Tibial nerve (tissue), 4 donors: ENCODE results near the gene DAP.

ENCODE experiments used
- CTCF ChIP-seq, 5 experiments: fragments of 200-600 bp in 3 of 5; fragments of 450-650 bp in 2 of 5; sonication (generic) in 3 of 5; IDR thresholded peaks; one replicate each; pipeline ENCODE4 v1.5.1; 2016 to 2019; ENCODE audit warnings: antibody characterized with exemption in 5 of 5, mild to moderate bottlenecking in 3 of 5, moderate library complexity in 2 of 5
- EP300 ChIP-seq, 2 donors: sonication (generic); formaldehyde crosslinking; IDR thresholded peaks; one replicate each; pipeline ENCODE4 v1.6.1; 2017; ENCODE audit warnings: antibody characterized with exemption in 2 of 2, mild to moderate bottlenecking in 1 of 2
- POLR2A ChIP-seq, 2 donors: fragments of 450-650 bp; IDR thresholded peaks; one replicate each; pipeline ENCODE4 v1.6.1; 2017; ENCODE audit warnings: antibody characterized with exemption in 2 of 2, mild to moderate bottlenecking in 2 of 2, moderate library complexity in 2 of 2

- no peak for TF ChIP-seq POLR2A (IDR thresholded peaks at IDR 0.05)
- TF ChIP-seq EP300 (IDR thresholded peaks at IDR 0.05), result no peak
- TF ChIP-seq CTCF (IDR thresholded peaks at IDR 0.05), result no peak
Observed at GRCh38 chr5:10644192-10644591, 116.8 kb downstream of the DAP start.
